ENCODE data around the gene DDX42. TPM values are rescaled to one million over a fixed set of nuclear protein-coding genes. Genes with fewer than 3 reads are reported as not detected.
A peak's percentile ranks its signal among the peaks of the same experiment; 100 is the strongest.

DDX42 gene
- total RNA-seq, 1 donor from 2014 or later: 123 TPM

GRCh38 chr17:63741408-63742173, 32.4 kb upstream of the DDX42 start, which contains the start of gene STRADA:
Gene STRADA (minus strand): TSS chr17:63741799. CDS start chr17:63728369, 13,430 bp downstream.
- Mint-ChIP-seq H3K4me3 (ENCODE audit: unreplicated experiment) (peak within 1 kb of the TSS; percentile 90), H3K9me3 (ENCODE audit: unreplicated experiment) (no peaks in the 10 kb centered on the region), H3K4me1 (ENCODE audit: unreplicated experiment) (peaks cover 19% of the 10 kb centered on the region), H3K27ac (ENCODE audit: unreplicated experiment) (peak within 1 kb of the TSS; percentile 94), H3K27me3 (ENCODE audit: unreplicated experiment) (no peaks in the 10 kb centered on the region), H3K36me3 (ENCODE audit: unreplicated experiment) (peaks cover 10% of the 10 kb centered on the region)
- no peak for TF ChIP-seq CTCF (IDR thresholded peaks at IDR 0.05)
- DNase-seq (ENCODE audit: extremely low spot score, unreplicated experiment): peak; percentile 99

GRCh38 chr17:63751806-63752205, 22.2 kb upstream of the DDX42 start:
- Mint-ChIP-seq H3K4me1 (ENCODE audit: unreplicated experiment) (no peaks in the 10 kb centered on the region), H3K27ac (ENCODE audit: unreplicated experiment) (no peak overlapping the region), H3K36me3 (ENCODE audit: unreplicated experiment) (peaks cover 38% of the 10 kb centered on the region), H3K9me3 (ENCODE audit: unreplicated experiment) (no peaks in the 10 kb centered on the region), H3K4me3 (ENCODE audit: unreplicated experiment) (no peak overlapping the region), H3K27me3 (ENCODE audit: unreplicated experiment) (no peaks in the 10 kb centered on the region)
- DNase-seq (ENCODE audit: extremely low spot score, unreplicated experiment): no peak
- no peak for TF ChIP-seq CTCF (IDR thresholded peaks at IDR 0.05)

GRCh38 chr17:63752707-63753106, 21.3 kb upstream of the DDX42 start:
- H3K4me3 Mint-ChIP-seq (ENCODE audit: unreplicated experiment): no peak overlapping the region
- H3K27ac Mint-ChIP-seq (ENCODE audit: unreplicated experiment): no peak overlapping the region
- H3K9me3 Mint-ChIP-seq (ENCODE audit: unreplicated experiment): no peaks in the 10 kb centered on the region
- H3K36me3 Mint-ChIP-seq (ENCODE audit: unreplicated experiment): peaks cover 36% of the 10 kb centered on the region
- H3K4me1 Mint-ChIP-seq (ENCODE audit: unreplicated experiment): no peaks in the 10 kb centered on the region
- H3K27me3 Mint-ChIP-seq (ENCODE audit: unreplicated experiment): no peaks in the 10 kb centered on the region
- DNase-seq (ENCODE audit: extremely low spot score, unreplicated experiment): no peak
- no peak for TF ChIP-seq CTCF (IDR thresholded peaks at IDR 0.05)

GRCh38 chr17:63753215-63753614, 20.8 kb upstream of the DDX42 start:
- H3K4me3 Mint-ChIP-seq (ENCODE audit: unreplicated experiment): no peak overlapping the region

More at GRCh38 chr17:63753215-63753614, 20.8 kb upstream of the DDX42 start:
- no peak for TF ChIP-seq CTCF (IDR thresholded peaks at IDR 0.05)
- Mint-ChIP-seq H3K4me1 (ENCODE audit: unreplicated experiment) (no peaks in the 10 kb centered on the region), H3K36me3 (ENCODE audit: unreplicated experiment) (peaks cover 41% of the 10 kb centered on the region), H3K27me3 (ENCODE audit: unreplicated experiment) (no peaks in the 10 kb centered on the region), H3K27ac (ENCODE audit: unreplicated experiment) (no peak overlapping the region), H3K9me3 (ENCODE audit: unreplicated experiment) (no peaks in the 10 kb centered on the region)
- no peak for DNase-seq (ENCODE audit: extremely low spot score, unreplicated experiment)

Measured in osteocyte (in vitro differentiated cells).